Naive thymus-derived CD8-positive, alpha-beta T cell (primary cell): ENCODE data around the gene ILKAP. TPM values are rescaled to one million over a fixed set of nuclear protein-coding genes. Genes with fewer than 3 reads are reported as not detected.
A peak's percentile ranks its signal among the peaks of the same experiment; 100 is the strongest.

ENCODE experiments used
- ATAC-seq, 2 donors: fragments of 150-1000 bp; cut with Tn5 transposase in 1 of 2; sonication (Bioruptor Pico), chemical (Tn5 transposase) in 1 of 2; 1 replicate in 1 of 2; 2 replicates in 1 of 2; pipeline ENCODE4 v1.10.0; 2021; ENCODE audit warnings: mild to moderate bottlenecking in 2 of 2, moderate library complexity in 2 of 2
- POLR2A ChIA-PET: fragments of 350-600 bp; sonication (Branson Sonifier 250); formaldehyde crosslinking; loops from one replicate; lab custom pipeline; 2021; ENCODE audit warnings: antibody characterized with exemption; lab: Charles Lee
- DNase-seq, 10 donors: peaks; one replicate each; pipeline versions ENCODE4 v3.0.0 to v3.0.0-alpha.2; 2020 to 2022
- H3K27ac Mint-ChIP-seq, 10 donors: one replicate each; pipeline ENCODE4 v1.8.0; 2020 to 2022; ENCODE audit warnings: mild to moderate bottlenecking in 10 of 10, mixed read lengths in 10 of 10, moderate library complexity in 4 of 10, inconsistent platforms in 1 of 10
- H3K27me3 Mint-ChIP-seq, 5 donors: one replicate each; pipeline ENCODE4 v1.8.0; 2021 to 2022; ENCODE audit warnings: mixed read lengths in 5 of 5
- H3K36me3 Mint-ChIP-seq, 3 donors: one replicate each; pipeline ENCODE4 v1.8.0; 2020 to 2022; ENCODE audit warnings: mixed read lengths in 3 of 3, mild to moderate bottlenecking in 2 of 3, inconsistent platforms in 1 of 3
- H3K4me1 Mint-ChIP-seq, 4 donors: one replicate each; pipeline ENCODE4 v1.8.0; 2021 to 2022; ENCODE audit warnings: mixed read lengths in 4 of 4
- H3K4me3 Mint-ChIP-seq, 10 donors: one replicate each; pipeline ENCODE4 v1.8.0; 2020 to 2022; ENCODE audit warnings: mild to moderate bottlenecking in 10 of 10, mixed read lengths in 10 of 10, moderate library complexity in 6 of 10, inconsistent platforms in 1 of 10
- H3K9me3 Mint-ChIP-seq, 9 donors: one replicate each; pipeline ENCODE4 v1.8.0; 2020 to 2022; ENCODE audit warnings: mixed read lengths in 9 of 9, mild to moderate bottlenecking in 3 of 9, inconsistent platforms in 1 of 9, moderate library complexity in 1 of 9
- polyA plus RNA-seq, 3 donors: library from polyadenylated mRNA; unstranded; fragments of 300-500 nt; fragmentation: Illumina TruSeq; gene quantifications; one replicate each; pipeline ENCODE4 v1.2.3, GENCODE V29; 2021
- total RNA-seq, 8 experiments: library from RNA in 2 of 8; stranded (reverse) in 2 of 8; gene quantifications; one replicate each; pipeline ENCODE4 v1.2.3 and lab custom pipeline; 2021 to 2026

Gene ILKAP
- total and polyA plus RNA-seq, 5 experiments from 2014 or later: 39.1 to 100 (median 42.1) TPM

DNA sequence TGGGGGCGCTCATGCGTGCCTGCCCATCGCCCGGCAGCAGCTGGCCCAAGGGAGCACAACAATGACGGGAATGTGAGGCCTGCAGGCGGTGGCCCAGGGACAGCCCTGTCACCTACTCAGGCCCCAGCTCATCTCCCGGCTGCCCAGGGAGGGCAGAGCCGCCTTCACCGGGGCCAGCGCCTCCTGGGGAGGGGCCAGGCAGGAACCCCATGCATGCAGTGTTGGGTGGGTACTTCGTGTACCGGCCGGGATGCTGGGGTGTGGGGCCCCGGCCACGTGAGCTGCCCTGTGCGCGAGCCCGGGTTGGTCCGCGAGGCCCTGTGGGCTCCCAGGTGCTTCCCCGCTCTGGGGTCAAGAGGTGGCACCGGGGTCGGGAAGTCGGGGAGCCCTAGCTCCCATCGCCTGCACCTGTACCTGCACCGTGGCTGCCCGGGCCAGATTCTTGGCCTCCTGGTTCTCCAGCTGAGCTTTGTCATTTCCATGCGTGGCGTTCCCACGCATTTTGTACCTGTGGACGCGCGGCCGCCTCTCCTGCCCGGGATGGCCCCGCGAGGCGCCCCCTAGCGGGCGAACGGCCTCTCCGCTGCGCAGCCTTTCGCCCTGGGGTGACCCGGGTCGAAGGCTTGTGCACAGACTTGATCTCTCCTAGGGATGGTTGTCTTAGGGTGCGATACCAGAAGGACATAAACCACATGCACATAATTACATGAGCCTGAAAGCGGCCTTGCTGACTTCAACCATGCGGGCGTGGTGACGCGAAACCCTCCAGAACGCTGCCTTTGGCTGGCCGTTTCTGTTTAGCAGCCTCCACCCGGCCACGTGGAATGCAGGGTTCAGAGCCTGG is 64.1 kb downstream of the ILKAP start:
- Mint-ChIP-seq H3K27me3 (no peaks in the 10 kb centered on the region), H3K27ac (no peak overlapping the region), H3K4me1 (peaks cover 6 to 11% (median 9%) of the 10 kb centered on the region in 4 donors), H3K36me3 (no peaks in the 10 kb centered on the region), H3K4me3 (no peak overlapping the region), H3K9me3 (peaks cover 0 to 2% (median 0%) of the 10 kb centered on the region in 9 donors)
- ATAC-seq (no peak), DNase-seq (peak in 2 of 10 donors; percentile 8 to 29)
- POLR2A ChIA-PET: no interaction called here

DNA sequence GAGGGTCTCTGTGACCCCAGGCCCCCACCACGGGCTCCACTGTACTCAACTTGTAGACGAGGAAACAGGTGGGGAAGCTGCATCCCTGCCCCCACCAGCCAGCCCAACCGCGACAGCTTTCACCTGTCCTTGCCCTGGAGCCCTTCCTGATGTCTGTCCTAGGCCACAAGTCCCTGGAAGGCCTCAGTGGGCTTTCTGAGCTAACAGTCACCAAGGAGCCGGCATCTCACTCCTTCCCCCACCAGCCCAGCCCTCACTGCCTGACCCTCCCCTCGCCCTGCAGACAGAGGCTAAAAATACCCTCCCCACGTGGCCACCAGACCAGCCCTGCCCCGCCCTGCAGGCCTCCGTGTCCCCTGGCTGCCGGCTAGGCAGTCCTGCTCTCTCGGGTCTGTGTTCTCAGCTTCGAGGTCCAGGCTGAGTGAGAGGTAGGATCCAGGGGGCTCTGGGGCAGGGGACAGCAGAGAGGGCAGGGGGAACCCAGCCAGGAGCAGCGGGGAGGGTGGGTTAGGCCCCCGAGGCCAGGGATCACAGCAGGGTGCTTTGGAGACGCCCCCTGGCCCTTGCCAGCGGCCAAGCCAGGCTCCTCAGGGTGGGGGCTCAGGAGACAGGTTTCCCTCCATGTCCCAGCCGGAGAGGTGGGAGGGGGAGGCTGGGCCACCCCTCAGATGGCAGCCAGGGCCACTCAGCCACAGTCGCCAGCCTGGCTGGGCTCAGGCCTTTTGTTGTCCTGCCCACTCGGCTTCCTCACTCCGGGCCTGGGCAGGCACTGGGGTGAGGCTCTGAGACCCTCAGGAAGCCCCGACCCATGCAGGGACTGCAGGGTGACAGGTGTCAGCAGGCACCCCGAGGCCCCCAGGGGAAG is 64.9 kb downstream of the ILKAP start, which contains the start of gene KLHL30:
TSS of gene KLHL30 (plus strand) at position 338 of the 865 bp plus-strand sequence. CDS start 2,087 bp downstream, outside the sequence.
- Mint-ChIP-seq H3K27ac (peak within 1 kb of the TSS in 1 of 10 donors; percentile 48), H3K27me3 (no peaks in the 10 kb centered on the region), H3K4me3 (no peak within 1 kb of the TSS), H3K9me3 (no peaks in the 10 kb centered on the region), H3K4me1 (peaks cover 3 to 11% (median 9%) of the 10 kb centered on the region in 4 donors), H3K36me3 (no peaks in the 10 kb centered on the region)
- POLR2A ChIA-PET: no interaction called here
- ATAC-seq (no peak), DNase-seq (no peak)

GRCh38 chr2:238137885-238138284 is 65.6 kb downstream of the ILKAP start:
- Mint-ChIP-seq H3K9me3 (no peaks in the 10 kb centered on the region), H3K4me1 (peaks cover 3 to 11% (median 9%) of the 10 kb centered on the region in 4 donors), H3K27ac (peak overlapping the region in 1 of 10 donors; percentile 48), H3K36me3 (no peaks in the 10 kb centered on the region), H3K27me3 (no peaks in the 10 kb centered on the region), H3K4me3 (no peak overlapping the region)
- DNase-seq (no peak), ATAC-seq (no peak)
- POLR2A ChIA-PET: no interaction called here

DNA sequence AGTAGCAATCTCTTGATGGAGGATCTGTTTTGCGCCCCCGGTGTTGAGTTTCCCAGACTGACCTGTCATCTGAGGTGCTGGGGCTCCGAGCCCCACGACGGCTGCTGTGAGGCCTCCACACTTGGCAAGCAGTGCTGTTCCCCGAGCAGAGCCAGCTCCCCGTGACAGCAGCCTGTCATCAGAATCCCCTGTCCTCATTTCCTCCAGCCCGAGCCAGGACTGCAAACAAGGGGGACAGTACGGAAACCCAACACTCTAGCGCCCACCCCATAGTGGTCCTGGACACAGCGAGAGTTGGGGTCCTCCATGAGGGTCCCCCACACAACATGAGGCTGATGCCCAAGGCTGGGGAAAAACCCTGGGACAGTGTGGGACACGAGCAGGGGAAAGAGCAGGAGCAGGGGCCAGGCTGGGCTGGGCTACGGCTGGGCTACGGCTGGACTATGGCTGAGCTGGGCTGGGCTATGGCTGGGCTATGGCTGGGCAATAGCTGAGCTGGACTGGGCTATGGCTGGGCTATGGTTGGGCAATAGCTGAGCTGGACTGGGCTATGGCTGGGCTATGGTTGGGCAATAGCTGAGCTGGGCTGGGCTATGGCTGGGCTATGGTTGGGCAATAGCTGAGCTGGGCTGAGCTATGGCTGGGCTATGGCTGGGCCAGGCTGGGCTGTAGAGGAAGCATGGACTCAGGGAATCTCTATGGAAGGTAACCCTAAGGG is 66.5 kb downstream of the ILKAP start:
- ATAC-seq (no peak), DNase-seq (no peak)
- POLR2A ChIA-PET: no interaction called here
- H3K27ac Mint-ChIP-seq: no peak overlapping the region
- H3K4me3 Mint-ChIP-seq: no peak overlapping the region
- no peaks in the 10 kb centered on the region for H3K27me3 Mint-ChIP-seq
- no peaks in the 10 kb centered on the region for H3K9me3 Mint-ChIP-seq
- peaks cover 3 to 11% (median 8%) of the 10 kb centered on the region in 4 donors for H3K4me1 Mint-ChIP-seq
- H3K36me3 Mint-ChIP-seq: no peaks in the 10 kb centered on the region

DNA sequence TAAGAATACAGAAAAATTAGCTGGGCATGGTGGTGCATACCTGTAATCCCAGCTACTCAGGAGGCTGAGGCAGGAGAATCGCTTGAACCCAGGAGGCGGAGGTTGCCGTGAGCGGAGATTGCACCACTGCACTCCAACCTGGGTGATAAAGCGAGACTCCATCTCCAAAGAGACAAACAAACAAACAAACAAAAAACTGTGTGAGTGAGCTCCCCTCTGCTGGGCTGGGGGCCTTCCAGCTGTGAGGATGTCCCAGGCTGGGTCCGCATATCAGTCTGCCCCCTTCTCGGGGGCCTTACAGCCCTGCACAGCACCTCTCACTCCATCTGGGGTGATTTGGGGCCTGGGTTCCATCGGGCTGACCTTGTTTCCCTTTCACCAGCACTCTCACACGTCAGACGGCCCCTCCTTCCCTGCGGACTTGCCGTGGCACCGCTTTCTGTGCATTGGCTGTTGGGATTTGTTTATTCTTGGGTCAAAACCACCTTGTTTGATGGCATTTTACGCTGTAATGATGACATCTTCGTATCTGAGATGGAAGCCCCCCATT is 67.8 kb downstream of the ILKAP start:
- Mint-ChIP-seq H3K27ac (no peak overlapping the region), H3K4me1 (peaks cover 0 to 5% (median 0%) of the 10 kb centered on the region in 4 donors), H3K9me3 (no peaks in the 10 kb centered on the region), H3K27me3 (no peaks in the 10 kb centered on the region), H3K36me3 (no peaks in the 10 kb centered on the region), H3K4me3 (no peak overlapping the region)
- DNase-seq (no peak), ATAC-seq (no peak)
- POLR2A ChIA-PET: interaction anchor here (1.0 kb wide), 1 partner anchor 209 kb away, joined by 3 read pairs; no protein-coding TSS in a partner anchor

GRCh38 chr2:238134393-238134785 is 69.1 kb downstream of the ILKAP start:
- H3K9me3 Mint-ChIP-seq: no peaks in the 10 kb centered on the region
- POLR2A ChIA-PET: interaction anchor here (1.0 kb wide), 1 partner anchor 207 kb away, joined by 3 read pairs; no protein-coding TSS in a partner anchor
- DNase-seq: peak in 1 of 10 donors; percentile 46
- H3K36me3 Mint-ChIP-seq: no peaks in the 10 kb centered on the region
- H3K27ac Mint-ChIP-seq: peak overlapping the region in 1 of 10 donors; percentile 18
- ATAC-seq: no peak
- no peaks in the 10 kb centered on the region for H3K27me3 Mint-ChIP-seq
- peaks cover 0 to 5% (median 0%) of the 10 kb centered on the region in 4 donors for H3K4me1 Mint-ChIP-seq
- H3K4me3 Mint-ChIP-seq: no peak overlapping the region

- Mint-ChIP-seq H3K27me3 (no peaks in the 10 kb centered on the region), H3K9me3 (no peaks in the 10 kb centered on the region), H3K27ac (peak overlapping the region in 2 of 10 donors; percentile 11 to 27), H3K36me3 (no peaks in the 10 kb centered on the region), H3K4me1 (peaks cover 0 to 5% (median 0%) of the 10 kb centered on the region in 4 donors), H3K4me3 (no peak overlapping the region)
- POLR2A ChIA-PET: no interaction called here
- DNase-seq: peak in 2 of 10 donors; percentile 2 to 21
- no peak for ATAC-seq
Observed at GRCh38 chr2:238133499-238134392, 69.7 kb downstream of the ILKAP start.

DNA sequence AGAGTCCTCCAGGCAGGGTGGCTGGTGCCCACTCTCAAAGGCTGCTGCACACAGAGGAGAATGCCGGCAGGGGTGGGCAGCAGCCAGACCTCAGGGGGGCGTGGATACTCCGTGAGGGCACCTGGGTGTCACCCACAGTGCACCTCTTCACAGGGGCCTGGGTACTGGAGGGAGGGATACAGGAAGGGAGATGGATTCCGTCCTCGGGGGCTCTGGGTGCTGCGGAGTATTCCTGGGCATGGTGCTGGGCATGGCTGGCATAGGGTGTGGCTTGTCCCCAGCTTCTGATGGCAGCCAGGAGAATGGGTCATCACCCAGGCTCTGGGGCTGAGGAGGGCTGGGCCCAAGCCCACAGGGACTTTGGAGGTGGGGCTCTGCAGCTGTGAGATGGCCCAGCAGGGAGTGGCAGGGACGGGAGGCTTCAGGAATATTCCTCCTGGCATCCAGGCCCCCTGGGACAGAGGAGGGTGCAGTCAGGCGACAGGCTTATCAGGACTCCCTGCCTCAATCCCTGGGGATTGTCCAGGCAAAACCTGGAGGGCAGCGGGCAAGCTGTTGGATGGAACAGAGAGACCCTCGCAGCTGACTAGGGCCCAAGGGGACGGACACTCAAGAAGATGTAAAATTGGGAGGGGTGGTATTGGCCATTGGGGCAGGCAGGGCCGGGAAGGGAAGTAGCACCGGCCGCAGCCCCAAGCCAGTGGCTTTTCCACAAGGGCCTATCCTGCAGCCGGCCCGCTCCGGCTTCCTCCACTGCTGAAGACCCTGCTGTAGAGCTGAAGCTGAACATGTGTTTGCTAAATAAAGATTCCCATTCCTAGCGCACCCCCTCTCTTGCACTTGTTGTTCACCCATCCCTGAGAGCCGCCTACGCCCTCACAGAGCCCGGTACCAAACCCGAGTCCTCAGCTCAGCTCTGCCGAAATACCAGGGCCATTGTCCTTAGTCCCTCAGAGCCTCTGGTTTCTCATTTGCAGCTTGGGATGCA is 70.7 kb downstream of the ILKAP start:
- no peaks in the 10 kb centered on the region for H3K4me1 Mint-ChIP-seq
- DNase-seq (peak in 1 of 10 donors; percentile 52), ATAC-seq (no peak)
- no peaks in the 10 kb centered on the region for H3K27me3 Mint-ChIP-seq
- H3K27ac Mint-ChIP-seq: no peak overlapping the region
- H3K9me3 Mint-ChIP-seq: no peaks in the 10 kb centered on the region
- no peak overlapping the region for H3K4me3 Mint-ChIP-seq
- POLR2A ChIA-PET: no interaction called here
- no peaks in the 10 kb centered on the region for H3K36me3 Mint-ChIP-seq

GRCh38 chr2:238131761-238132462 is 71.6 kb downstream of the ILKAP start:
- H3K36me3 Mint-ChIP-seq: no peaks in the 10 kb centered on the region
- no peak for ATAC-seq
- no peaks in the 10 kb centered on the region for H3K4me1 Mint-ChIP-seq
- no peak overlapping the region for H3K27ac Mint-ChIP-seq
- POLR2A ChIA-PET: no interaction called here
- H3K9me3 Mint-ChIP-seq: no peaks in the 10 kb centered on the region
- H3K4me3 Mint-ChIP-seq: no peak overlapping the region
- DNase-seq: peak in 2 of 10 donors; percentile 3 to 61
- H3K27me3 Mint-ChIP-seq: no peaks in the 10 kb centered on the region
